GM18505 (cell line): ENCODE measurements around the gene OPCML.

Source experiments
- ATAC-seq: cut with Tn5 transposase; IDR thresholded peaks from one replicate; pipeline ENCODE4 v1.9.1; 2021; ENCODE audit not compliant: unreplicated experiment
- POLR2A ChIP-seq: IDR thresholded peaks from 4 replicates; pipeline ENCODE4 v1.6.1; 2011; ENCODE audit warnings: borderline replicate concordance; ENCODE audit not compliant: insufficient read depth, insufficient read length; ENCODE audit errors: extremely low read depth

The OPCML gene

GRCh38 chr11:133046252-133046651 is 486.0 kb downstream of the OPCML start:
- TF ChIP-seq POLR2A: no peak
- no peak for ATAC-seq

- TF ChIP-seq POLR2A: no peak
- no peak for ATAC-seq
Observed at GRCh38 chr11:133041928-133042882, 490.1 kb downstream of the OPCML start.

GRCh38 chr11:133041181-133041580 is 491.1 kb downstream of the OPCML start:
- no peak for TF ChIP-seq POLR2A
- ATAC-seq: no peak

GRCh38 chr11:133040289-133040900 is 491.9 kb downstream of the OPCML start:
- no peak for TF ChIP-seq POLR2A
- ATAC-seq: no peak

GRCh38 chr11:133038850-133039249 is 493.5 kb downstream of the OPCML start:
- TF ChIP-seq POLR2A: no peak
- ATAC-seq: no peak

- ATAC-seq: no peak
- no peak for TF ChIP-seq POLR2A
Observed at GRCh38 chr11:133034929-133035328, 497.4 kb downstream of the OPCML start.

- no peak for ATAC-seq
- TF ChIP-seq POLR2A: no peak
Observed at GRCh38 chr11:133029107-133029506, 503.2 kb downstream of the OPCML start.

GRCh38 chr11:133026952-133027351 is 505.3 kb downstream of the OPCML start:
- TF ChIP-seq POLR2A: no peak
- no peak for ATAC-seq

GRCh38 chr11:133024301-133024700 is 508.0 kb downstream of the OPCML start:
- no peak for ATAC-seq

GRCh38 chr11:133023232-133023631 is 509.1 kb downstream of the OPCML start:
- no peak for TF ChIP-seq POLR2A
- no peak for ATAC-seq

More at GRCh38 chr11:133024301-133024700, 508.0 kb downstream of the OPCML start:
- TF ChIP-seq POLR2A: no peak

- ATAC-seq: no peak
- TF ChIP-seq POLR2A: no peak
Observed at GRCh38 chr11:133021553-133021952, 510.7 kb downstream of the OPCML start.

GRCh38 chr11:133020372-133020714 is 512.0 kb downstream of the OPCML start:
- TF ChIP-seq POLR2A: no peak
- ATAC-seq: no peak

- ATAC-seq: no peak
- no peak for TF ChIP-seq POLR2A
Observed at GRCh38 chr11:133019545-133020371, 512.5 kb downstream of the OPCML start.
